Smooth muscle cell (in vitro differentiated cells): ENCODE results near the gene NFU1. TPM values are rescaled to one million over a fixed set of nuclear protein-coding genes. Genes with fewer than 3 reads are reported as not detected.
"Not testable (repeated sequence)": the region's sequence is repeated elsewhere in the genome, so short reads cannot be mapped to it uniquely, and the experiment has no call there.

Experiments
- DNase-seq: peaks from one replicate; lab custom pipeline; 2025; ENCODE audit not compliant: unreplicated experiment; lab: John Stamatoyannopoulos, UW
- H2AFZ ChIP-seq: fragments of 200-600 bp; sonication (generic); 2 replicates; pipeline ENCODE4 v1.6.0; 2016; ENCODE audit warnings: antibody characterized with exemption, low read depth, mild to moderate bottlenecking
- H3F3A ChIP-seq: fragments of 200-600 bp; sonication (generic); 2 replicates; pipeline ENCODE4 v1.6.0; 2017; ENCODE audit warnings: antibody characterized with exemption, low read depth
- H3K27ac ChIP-seq: fragments of 200-600 bp; sonication (generic); 2 replicates; pipeline ENCODE4 v1.5.1; 2016; ENCODE audit warnings: low read depth, mild to moderate bottlenecking
- H3K27me3 ChIP-seq: fragments of 200-600 bp; sonication (generic); 2 replicates; pipeline ENCODE4 v1.6.1; 2016; ENCODE audit warnings: low read depth, mild to moderate bottlenecking
- H3K36me3 ChIP-seq: fragments of 200-600 bp; sonication (generic); 2 replicates; pipeline ENCODE4 v1.5.1; 2016; ENCODE audit warnings: low read depth
- H3K4me1 ChIP-seq: fragments of 200-600 bp; sonication (generic); 2 replicates; pipeline ENCODE4 v1.5.1; 2016; ENCODE audit warnings: low read depth
- H3K4me2 ChIP-seq: fragments of 200-600 bp; sonication (generic); 2 replicates; pipeline ENCODE4 v1.6.0; 2016; ENCODE audit warnings: mild to moderate bottlenecking
- H3K4me3 ChIP-seq: fragments of 200-600 bp; sonication (generic); 2 replicates; pipeline ENCODE4 v1.5.1; 2016; ENCODE audit warnings: mild to moderate bottlenecking
- H3K79me2 ChIP-seq: fragments of 200-600 bp; sonication (generic); 2 replicates; pipeline ENCODE4 v1.6.0; 2016; ENCODE audit warnings: low read depth, mild to moderate bottlenecking
- H3K9ac ChIP-seq: fragments of 200-600 bp; sonication (generic); 2 replicates; pipeline ENCODE4 v1.6.0; 2016; ENCODE audit warnings: low read depth
- H3K9me3 ChIP-seq: fragments of 200-600 bp; sonication (generic); replicated peaks from 2 replicates; pipeline ENCODE4 v1.5.1; 2016; ENCODE audit warnings: low read depth
- H4K20me1 ChIP-seq: fragments of 200-600 bp; sonication (generic); 2 replicates; pipeline ENCODE4 v1.6.0; 2016; ENCODE audit warnings: low read depth
- WGBS: methylation state at CpG from one replicate; pipeline ENCODE4 v1.1.7; 2016; ENCODE audit warnings: low lambda C conversion rate; 5-methylcytosine and 5-hydroxymethylcytosine counted together
- polyA plus RNA-seq: library from polyadenylated mRNA; unstranded; fragments of >200 nt; fragmentation: Nextera tagmentation; extraction: Ambion mirVana; gene quantifications from 2 replicates; pipeline ENCODE4 v1.2.1, GENCODE V29; 2016
- total RNA-seq: library from RNA; depleted of rRNA; stranded (reverse); fragments of >200 nt; gene quantifications from 2 replicates; pipeline ENCODE4 v1.2.3, GENCODE V29; 2014
- TF ChIP-seq, protein P1 (sequence below): fragments of 200-600 bp; sonication (generic); IDR thresholded peaks from 2 replicates; pipeline ENCODE4 v1.5.1; 2017; ENCODE audit warnings: borderline replicate concordance, mild to moderate bottlenecking, antibody characterized with exemption; ENCODE audit not compliant: insufficient read depth, poor library complexity, severe bottlenecking

The NFU1 gene
- total and polyA plus RNA-seq, 2 experiments from 2014 or later = 43.0 to 62.0 TPM

DNA sequence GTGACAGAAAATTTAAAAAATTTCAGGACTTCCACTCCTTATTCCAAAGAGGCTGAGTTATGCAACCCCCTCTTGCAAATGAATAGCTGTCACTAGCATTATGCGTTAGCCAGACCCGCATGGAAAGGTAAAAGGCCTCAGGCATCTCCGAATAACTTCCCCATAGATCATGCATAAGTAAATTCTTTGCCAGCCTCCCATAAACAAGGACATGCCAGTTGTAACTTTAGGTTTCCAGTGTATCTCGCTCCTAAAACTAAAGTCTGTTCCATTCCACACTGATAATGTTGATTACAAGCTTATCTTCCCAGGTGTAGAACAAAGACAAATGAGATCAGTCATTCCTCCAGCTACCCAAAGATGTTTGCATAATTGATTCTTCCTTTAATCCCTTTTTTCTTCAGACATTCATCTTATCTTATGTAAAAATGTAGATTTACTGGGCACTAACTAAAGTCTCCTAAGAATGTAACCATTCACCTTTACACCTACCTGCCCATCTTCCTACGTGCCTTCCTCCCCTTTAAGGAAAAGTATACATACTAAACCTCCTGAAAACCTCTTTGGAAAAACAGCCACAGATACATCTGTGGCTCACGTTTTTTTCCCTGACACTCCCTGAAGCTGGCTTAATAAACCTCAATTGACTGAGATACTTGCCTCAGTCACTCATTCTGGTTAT lies 13.6 kb upstream of the NFU1 start:
- H4K20me1 ChIP-seq = no peaks in the 10 kb centered on the region
- no peak for DNase-seq
- no peak overlapping the region for H3K9ac ChIP-seq
- H2AFZ ChIP-seq = no peak overlapping the region
- no peaks in the 10 kb centered on the region for H3K27me3 ChIP-seq
- peaks cover 6% of the 10 kb centered on the region for H3K4me1 ChIP-seq
- H3K79me2 ChIP-seq = no peaks in the 10 kb centered on the region
- no peaks in the 10 kb centered on the region for H3K9me3 ChIP-seq
- no peaks in the 10 kb centered on the region for H3F3A ChIP-seq
- H3K4me3 ChIP-seq = no peak overlapping the region
- H3K36me3 ChIP-seq = no peaks in the 10 kb centered on the region
- 23% methylated on average over 6 of the region's 6 CpGs for WGBS
- TF ChIP-seq, protein P1, sequence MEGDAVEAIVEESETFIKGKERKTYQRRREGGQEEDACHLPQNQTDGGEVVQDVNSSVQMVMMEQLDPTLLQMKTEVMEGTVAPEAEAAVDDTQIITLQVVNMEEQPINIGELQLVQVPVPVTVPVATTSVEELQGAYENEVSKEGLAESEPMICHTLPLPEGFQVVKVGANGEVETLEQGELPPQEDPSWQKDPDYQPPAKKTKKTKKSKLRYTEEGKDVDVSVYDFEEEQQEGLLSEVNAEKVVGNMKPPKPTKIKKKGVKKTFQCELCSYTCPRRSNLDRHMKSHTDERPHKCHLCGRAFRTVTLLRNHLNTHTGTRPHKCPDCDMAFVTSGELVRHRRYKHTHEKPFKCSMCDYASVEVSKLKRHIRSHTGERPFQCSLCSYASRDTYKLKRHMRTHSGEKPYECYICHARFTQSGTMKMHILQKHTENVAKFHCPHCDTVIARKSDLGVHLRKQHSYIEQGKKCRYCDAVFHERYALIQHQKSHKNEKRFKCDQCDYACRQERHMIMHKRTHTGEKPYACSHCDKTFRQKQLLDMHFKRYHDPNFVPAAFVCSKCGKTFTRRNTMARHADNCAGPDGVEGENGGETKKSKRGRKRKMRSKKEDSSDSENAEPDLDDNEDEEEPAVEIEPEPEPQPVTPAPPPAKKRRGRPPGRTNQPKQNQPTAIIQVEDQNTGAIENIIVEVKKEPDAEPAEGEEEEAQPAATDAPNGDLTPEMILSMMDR = no peak
- H3K4me2 ChIP-seq = no peak overlapping the region
- H3K27ac ChIP-seq = no peak overlapping the region

DNA sequence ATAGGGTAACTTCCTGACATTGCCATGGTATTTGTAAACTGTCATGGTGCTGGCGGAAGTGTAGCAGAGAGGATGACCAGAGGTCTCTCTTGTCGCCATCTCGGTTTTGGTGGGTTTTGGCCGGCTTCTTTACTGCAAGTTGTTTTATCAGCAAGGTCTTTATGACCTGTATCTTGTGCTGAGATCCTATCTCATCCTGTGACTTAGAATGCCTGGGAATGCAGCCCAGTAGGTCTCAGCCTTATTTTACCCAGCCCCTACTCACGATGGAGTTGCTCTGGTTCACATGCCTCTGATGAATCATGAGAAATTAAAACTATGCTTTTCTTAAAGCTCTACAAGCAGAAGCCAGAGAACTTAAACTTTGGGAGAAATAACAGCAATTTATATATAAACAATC lies 12.7 kb upstream of the NFU1 start:
- DNase-seq = no peak

DNA sequence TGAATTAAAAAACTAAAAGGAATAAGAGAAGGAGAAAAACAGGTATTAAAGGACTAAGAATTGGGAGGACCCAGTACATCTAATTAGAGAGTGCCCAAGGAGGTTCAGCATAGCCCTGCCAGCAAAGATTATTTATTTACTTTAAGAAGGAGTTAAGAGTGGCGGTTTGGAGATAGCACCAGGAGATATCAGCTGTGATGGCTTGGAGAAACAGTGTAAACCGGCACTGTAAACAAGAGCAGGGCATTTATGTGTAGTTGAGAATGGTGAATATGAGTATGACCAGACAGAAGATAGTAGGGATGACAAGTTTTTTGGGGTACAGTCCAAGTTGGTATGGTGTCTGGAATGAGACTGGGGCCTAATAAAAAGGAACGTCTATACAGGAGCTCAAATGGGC lies 6.4 kb upstream of the NFU1 start:
- H3K9ac ChIP-seq = not testable (repeated sequence)
- 49% methylated on average over 3 of the region's 3 CpGs for WGBS

More for the DNA sequence above, 12.7 kb upstream of the NFU1 start:
- WGBS = 40% methylated on average over 5 of the region's 5 CpGs
- Histone ChIP-seq H3K27me3 (no peaks in the 10 kb centered on the region), H3K79me2 (no peaks in the 10 kb centered on the region), H3K9ac (no peak overlapping the region), H3K4me3 (no peak overlapping the region), H2AFZ (no peak overlapping the region), H3F3A (no peaks in the 10 kb centered on the region), H3K36me3 (no peaks in the 10 kb centered on the region), H4K20me1 (no peaks in the 10 kb centered on the region), H3K9me3 (no peaks in the 10 kb centered on the region), H3K4me2 (no peak overlapping the region), H3K27ac (no peak overlapping the region), H3K4me1 (peaks cover 6% of the 10 kb centered on the region)
- TF ChIP-seq, protein P1 = no peak

DNA sequence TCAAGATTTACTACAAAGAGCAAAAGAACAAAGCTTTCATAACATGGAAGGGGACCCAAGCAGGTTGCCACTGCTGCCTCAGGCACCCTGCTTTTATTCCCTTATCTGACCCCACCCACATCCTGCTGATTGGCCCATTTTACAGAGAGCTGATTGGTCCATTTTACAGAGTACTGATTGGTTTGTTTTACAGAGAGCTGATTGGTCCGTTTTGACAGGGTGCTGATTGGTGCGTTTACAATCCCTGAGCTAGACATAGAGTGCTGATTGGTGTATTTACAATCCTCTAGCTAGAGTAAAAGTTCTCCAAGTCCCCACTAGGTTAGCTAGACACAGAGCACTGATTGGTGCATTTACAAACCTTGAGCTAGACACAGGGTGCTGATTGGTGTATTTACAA lies 2.3 kb upstream of the NFU1 start:
- not testable (repeated sequence) for DNase-seq, H3K27ac ChIP-seq, H3K4me2 ChIP-seq, H3K9ac ChIP-seq, H3K36me3 ChIP-seq, H3K27me3 ChIP-seq, H3K9me3 ChIP-seq, H3K4me3 ChIP-seq, H4K20me1 ChIP-seq, H3F3A ChIP-seq, H2AFZ ChIP-seq
- Histone ChIP-seq H3K79me2 (peaks cover 22% of the 10 kb centered on the region), H3K4me1 (peaks cover 11% of the 10 kb centered on the region)
- 100% methylated on average over 2 of the region's 2 CpGs for WGBS

More for the DNA sequence above, 6.4 kb upstream of the NFU1 start:
- not testable (repeated sequence) for H4K20me1 ChIP-seq, H3K4me3 ChIP-seq, H3K9me3 ChIP-seq, DNase-seq, H3F3A ChIP-seq, H3K79me2 ChIP-seq, H3K4me2 ChIP-seq, H3K36me3 ChIP-seq, H3K4me1 ChIP-seq, H3K27me3 ChIP-seq, H3K27ac ChIP-seq, H2AFZ ChIP-seq
